CD8-positive, alpha-beta memory T cell (primary cell): ENCODE data around the gene MRTFA. TPM values are rescaled to one million over a fixed set of nuclear protein-coding genes. Genes with fewer than 3 reads are reported as not detected.
"Not testable (repeated sequence)": the region's sequence is repeated elsewhere in the genome, so short reads cannot be mapped to it uniquely, and the experiment has no call there.

Experiments
- CTCF ChIA-PET: fragments of 350-600 bp; sonication (Branson Sonifier 250); formaldehyde crosslinking; loops from one replicate; lab custom pipeline; 2021; ENCODE audit warnings: antibody characterized with exemption; lab: Charles Lee
- POLR2A ChIA-PET: fragments of 350-600 bp; sonication (Branson Sonifier 250); formaldehyde crosslinking; loops from one replicate; lab custom pipeline; 2021; ENCODE audit warnings: antibody characterized with exemption; lab: Charles Lee
- DNase-seq, 5 donors: peaks; one replicate each; pipeline versions ENCODE4 v3.0.0 to v3.0.0-alpha.2; 2020 to 2022; ENCODE audit warnings: mixed read lengths in 1 of 5
- H3K27ac ChIP-seq: one replicate; pipeline ENCODE4 v1.7.0; 2013; ENCODE audit warnings: low read depth, mild to moderate bottlenecking, low read length, moderate library complexity
- H3K27me3 ChIP-seq: 2 replicates; pipeline ENCODE4 v1.7.0; 2013; ENCODE audit warnings: low read length, mild to moderate bottlenecking; ENCODE audit not compliant: insufficient read depth, poor library complexity, severe bottlenecking
- H3K36me3 ChIP-seq: 2 replicates; pipeline ENCODE4 v1.7.0; 2013; ENCODE audit warnings: mild to moderate bottlenecking, low read length, moderate library complexity; ENCODE audit not compliant: insufficient read depth
- H3K4me1 ChIP-seq: 2 replicates; pipeline ENCODE4 v1.7.0; 2013; ENCODE audit warnings: mild to moderate bottlenecking, low read length, moderate library complexity; ENCODE audit not compliant: insufficient read depth
- H3K4me3 ChIP-seq: 2 replicates; pipeline ENCODE4 v1.7.0; 2013; ENCODE audit warnings: mild to moderate bottlenecking, low read length
- H3K9me3 ChIP-seq: 2 replicates; pipeline ENCODE4 v1.7.0; 2013; ENCODE audit warnings: mild to moderate bottlenecking, low read length
- H3K27ac Mint-ChIP-seq, 8 donors: one replicate each; pipeline ENCODE4 v1.8.0; 2020 to 2021; ENCODE audit warnings: mixed read lengths in 8 of 8, mild to moderate bottlenecking in 6 of 8, inconsistent platforms in 3 of 8, moderate library complexity in 3 of 8
- H3K27me3 Mint-ChIP-seq, 2 donors: one replicate each; pipeline ENCODE4 v1.8.0; 2020 to 2021; ENCODE audit warnings: mixed read lengths in 2 of 2, mild to moderate bottlenecking in 1 of 2, moderate library complexity in 1 of 2
- H3K36me3 Mint-ChIP-seq, 3 donors: one replicate each; pipeline ENCODE4 v1.8.0; 2020 to 2021; ENCODE audit warnings: mixed read lengths in 3 of 3, inconsistent platforms in 1 of 3, mild to moderate bottlenecking in 1 of 3
- H3K4me1 Mint-ChIP-seq, 3 donors: one replicate each; pipeline ENCODE4 v1.8.0; 2020 to 2021; ENCODE audit warnings: mixed read lengths in 3 of 3, inconsistent platforms in 1 of 3, mild to moderate bottlenecking in 1 of 3
- H3K4me3 Mint-ChIP-seq, 7 donors: one replicate each; pipeline ENCODE4 v1.8.0; 2020 to 2021; ENCODE audit warnings: mixed read lengths in 7 of 7, mild to moderate bottlenecking in 6 of 7, moderate library complexity in 4 of 7, inconsistent platforms in 2 of 7
- H3K9me3 Mint-ChIP-seq, 5 donors: one replicate each; pipeline ENCODE4 v1.8.0; 2020 to 2022; ENCODE audit warnings: mixed read lengths in 5 of 5, mild to moderate bottlenecking in 3 of 5, moderate library complexity in 2 of 5, inconsistent platforms in 1 of 5
- polyA plus RNA-seq: library from polyadenylated mRNA; unstranded; fragments of 300-500 nt; fragmentation: Illumina TruSeq; gene quantifications from one replicate; pipeline ENCODE4 v1.2.3, GENCODE V29; 2021
- total RNA-seq, 2 experiments: library from RNA; stranded (reverse); gene quantifications; one replicate each; pipeline ENCODE4 v1.2.3, GENCODE V29; 2021

The MRTFA gene
- total and polyA plus RNA-seq, 3 experiments from 2014 or later: 22.9 to 40.5 (median 38.6) TPM

GRCh38 chr22:40679249-40679963 lies 42.9 kb upstream of the MRTFA start, which contains the start of gene MCHR1:
Gene MCHR1 (plus strand): TSS chr22:40679484. CDS start chr22:40679653, 169 bp downstream.
- POLR2A ChIA-PET: interaction anchor here (0.6 kb wide), 1 partner anchor 203 kb away, joined by 4 read pairs; no protein-coding TSS in a partner anchor
- peaks cover 11 to 20% of the 10 kb centered on the region in 2 donors for H3K27me3 Mint-ChIP-seq

GRCh38 chr22:40678493-40679248 lies 42.2 kb upstream of the MRTFA start:
- POLR2A ChIA-PET: no interaction called here
- Histone ChIP-seq H3K4me3 (no peak overlapping the region), H3K4me1 (no peaks in the 10 kb centered on the region), H3K36me3 (no peaks in the 10 kb centered on the region), H3K27me3 (peaks cover 5% of the 10 kb centered on the region), H3K27ac (no peak overlapping the region), H3K9me3 (no peaks in the 10 kb centered on the region)
- Mint-ChIP-seq H3K36me3 (no peaks in the 10 kb centered on the region), H3K9me3 (no peaks in the 10 kb centered on the region), H3K27me3 (peaks cover 11 to 20% of the 10 kb centered on the region in 2 donors), H3K4me1 (peaks cover 5 to 7% (median 6%) of the 10 kb centered on the region in 3 donors), H3K27ac (peak overlapping the region in 1 of 8 donors; percentile 43), H3K4me3 (no peak overlapping the region)
- DNase-seq: no peak
- CTCF ChIA-PET: no interaction called here

More at GRCh38 chr22:40679249-40679963, 42.9 kb upstream of the MRTFA start, which contains the start of gene MCHR1:
- DNase-seq: no peak
- peaks cover 5 to 7% (median 6%) of the 10 kb centered on the region in 3 donors for H3K4me1 Mint-ChIP-seq
- peak within 1 kb of the TSS in 3 of 8 donors; percentile 38 to 54 (median 43) for H3K27ac Mint-ChIP-seq
- no peaks in the 10 kb centered on the region for H3K9me3 Mint-ChIP-seq
- H3K36me3 ChIP-seq: no peaks in the 10 kb centered on the region
- no peaks in the 10 kb centered on the region for H3K36me3 Mint-ChIP-seq
- H3K4me3 Mint-ChIP-seq: no peak within 1 kb of the TSS
- H3K9me3 ChIP-seq: no peaks in the 10 kb centered on the region
- no peak within 1 kb of the TSS for H3K4me3 ChIP-seq
- H3K4me1 ChIP-seq: no peaks in the 10 kb centered on the region
- H3K27ac ChIP-seq: no peak within 1 kb of the TSS
- H3K27me3 ChIP-seq: peaks cover 5% of the 10 kb centered on the region
- CTCF ChIA-PET: interaction anchor here (1.8 kb wide), 1 partner anchor 220 kb away, joined by 4 read pairs; no protein-coding TSS in a partner anchor

GRCh38 chr22:40676644-40677043 lies 40.1 kb upstream of the MRTFA start:
- H3K27me3 ChIP-seq: peaks cover 5% of the 10 kb centered on the region
- Mint-ChIP-seq H3K27me3 (peaks cover 7 to 20% of the 10 kb centered on the region in 2 donors), H3K4me1 (no peaks in the 10 kb centered on the region), H3K36me3 (no peaks in the 10 kb centered on the region), H3K4me3 (no peak overlapping the region), H3K27ac (no peak overlapping the region), H3K9me3 (no peaks in the 10 kb centered on the region)
- H3K9me3 ChIP-seq: no peaks in the 10 kb centered on the region
- no peak for DNase-seq
- CTCF ChIA-PET: no interaction called here
- no peaks in the 10 kb centered on the region for H3K36me3 ChIP-seq
- POLR2A ChIA-PET: no interaction called here
- no peak overlapping the region for H3K4me3 ChIP-seq
- no peaks in the 10 kb centered on the region for H3K4me1 ChIP-seq
- H3K27ac ChIP-seq: no peak overlapping the region

GRCh38 chr22:40676166-40676565 lies 39.6 kb upstream of the MRTFA start:
- H3K36me3 Mint-ChIP-seq, H3K4me3 Mint-ChIP-seq, CTCF ChIA-PET, H3K4me3 ChIP-seq, H3K36me3 ChIP-seq, H3K27me3 ChIP-seq, H3K9me3 Mint-ChIP-seq, H3K27ac ChIP-seq, H3K27ac Mint-ChIP-seq, H3K9me3 ChIP-seq, H3K4me1 ChIP-seq, H3K4me1 Mint-ChIP-seq, POLR2A ChIA-PET, DNase-seq: not testable (repeated sequence)
- H3K27me3 Mint-ChIP-seq: peaks cover 4 to 17% of the 10 kb centered on the region in 2 donors

- DNase-seq: no peak
- no peak overlapping the region for H3K27ac Mint-ChIP-seq
Observed at GRCh38 chr22:40674274-40674673, 37.8 kb upstream of the MRTFA start.

GRCh38 chr22:40673017-40673416 lies 36.5 kb upstream of the MRTFA start:
- Histone ChIP-seq H3K27me3 (no peaks in the 10 kb centered on the region), H3K27ac (no peak overlapping the region), H3K4me3 (no peak overlapping the region), H3K4me1 (no peaks in the 10 kb centered on the region), H3K9me3 (no peaks in the 10 kb centered on the region), H3K36me3 (no peaks in the 10 kb centered on the region)
- Mint-ChIP-seq H3K27ac (no peak overlapping the region), H3K4me3 (no peak overlapping the region), H3K9me3 (no peaks in the 10 kb centered on the region), H3K36me3 (no peaks in the 10 kb centered on the region), H3K27me3 (peaks cover 0 to 2% of the 10 kb centered on the region in 2 donors), H3K4me1 (peaks cover 6 to 10% (median 6%) of the 10 kb centered on the region in 3 donors)
- CTCF ChIA-PET: no interaction called here
- POLR2A ChIA-PET: no interaction called here
- DNase-seq: no peak

More at GRCh38 chr22:40674274-40674673, 37.8 kb upstream of the MRTFA start:
- Mint-ChIP-seq H3K4me3 (no peak overlapping the region), H3K4me1 (peaks cover 0 to 3% (median 0%) of the 10 kb centered on the region in 3 donors), H3K36me3 (no peaks in the 10 kb centered on the region), H3K27me3 (peaks cover 0 to 1% of the 10 kb centered on the region in 2 donors), H3K9me3 (no peaks in the 10 kb centered on the region)
- H3K27me3 ChIP-seq: peaks cover 4% of the 10 kb centered on the region
- H3K36me3 ChIP-seq: no peaks in the 10 kb centered on the region
- H3K4me3 ChIP-seq: no peak overlapping the region
- no peaks in the 10 kb centered on the region for H3K4me1 ChIP-seq
- no peak overlapping the region for H3K27ac ChIP-seq
- no peaks in the 10 kb centered on the region for H3K9me3 ChIP-seq
- ChIA-PET CTCF (interaction anchor here (0.5 kb wide), 1 partner anchor 87 kb away, joined by 3 read pairs; no protein-coding TSS in a partner anchor), POLR2A (no interaction called here)

GRCh38 chr22:40671796-40672360 lies 35.4 kb upstream of the MRTFA start:
- Mint-ChIP-seq H3K27me3 (peaks cover 0 to 2% of the 10 kb centered on the region in 2 donors), H3K4me1 (peaks cover 6 to 10% (median 6%) of the 10 kb centered on the region in 3 donors), H3K9me3 (no peaks in the 10 kb centered on the region), H3K36me3 (no peaks in the 10 kb centered on the region), H3K27ac (no peak overlapping the region), H3K4me3 (no peak overlapping the region)
- POLR2A ChIA-PET: no interaction called here
- no peaks in the 10 kb centered on the region for H3K36me3 ChIP-seq
- no peaks in the 10 kb centered on the region for H3K4me1 ChIP-seq
- CTCF ChIA-PET: interaction anchor here (1.0 kb wide), 2 partner anchors 11 to 231 kb away, joined by 4 to 5 read pairs; no protein-coding TSS in a partner anchor
- H3K27ac ChIP-seq: no peak overlapping the region
- no peak overlapping the region for H3K4me3 ChIP-seq
- no peaks in the 10 kb centered on the region for H3K9me3 ChIP-seq
- DNase-seq: no peak
- no peaks in the 10 kb centered on the region for H3K27me3 ChIP-seq
